Keratinocyte (primary cell): ENCODE results near the gene STAC2. TPM values are rescaled to one million over a fixed set of nuclear protein-coding genes. Genes with fewer than 3 reads are reported as not detected.

Experiments used
- DNase-seq: peaks from one replicate; pipeline ENCODE4 v3.0.0-alpha.2; 2011; ENCODE audit warnings: low read depth, missing footprints, low spot score
- FAIRE-seq: peaks from 2 replicates; lab custom pipeline; 2011; peaks lifted over from hg19 to GRCh38; lab: Jason Lieb, UNC
- H2AFZ ChIP-seq: 2 replicates; pipeline ENCODE4 v1.6.0; 2012; ENCODE audit warnings: low read length, control low read depth, inconsistent platforms; ENCODE audit not compliant: control insufficient read depth
- H3K27ac ChIP-seq: 2 replicates; pipeline ENCODE4 v1.5.1; 2011; ENCODE audit warnings: low read length; ENCODE audit not compliant: control insufficient read depth, insufficient read depth
- H3K27me3 ChIP-seq: 3 replicates; pipeline ENCODE4 v1.6.0; 2011; ENCODE audit warnings: low read length; ENCODE audit not compliant: control insufficient read depth, insufficient read depth; ENCODE audit errors: extremely low read depth
- H3K36me3 ChIP-seq, 2 experiments: 2 replicates in 1 of 2; 3 replicates in 1 of 2; pipeline ENCODE4 v1.5.1; 2011; ENCODE audit warnings: low read length in 2 of 2, mild to moderate bottlenecking in 1 of 2; ENCODE audit not compliant: control insufficient read depth in 2 of 2, insufficient read depth in 2 of 2; ENCODE audit errors: extremely low read depth in 1 of 2
- H3K4me1 ChIP-seq: 3 replicates; pipeline ENCODE4 v1.5.1; 2011; ENCODE audit warnings: low read length; ENCODE audit not compliant: control insufficient read depth, insufficient read depth; ENCODE audit errors: extremely low read depth
- H3K4me2 ChIP-seq: 3 replicates; pipeline ENCODE4 v1.6.0; 2011; ENCODE audit warnings: low read depth, low read length; ENCODE audit not compliant: control insufficient read depth, insufficient read depth; ENCODE audit errors: extremely low read depth
- H3K4me3 ChIP-seq, 3 experiments: fragments of 200-600 bp in 1 of 3; sonication (generic) in 1 of 3; 2 replicates in 2 of 3; 3 replicates in 1 of 3; pipeline ENCODE4 v1.5.1; 2011 to 2016; ENCODE audit warnings: low read length in 3 of 3, mild to moderate bottlenecking in 3 of 3, control low read depth in 2 of 3, inconsistent platforms in 1 of 3, low read depth in 1 of 3, mixed read lengths in 1 of 3, mixed run types in 1 of 3, moderate library complexity in 1 of 3; ENCODE audit not compliant: control insufficient read depth in 2 of 3, insufficient read depth in 2 of 3; ENCODE audit errors: extremely low read depth in 1 of 3
- H3K79me2 ChIP-seq: 2 replicates; pipeline ENCODE4 v1.6.0; 2012; ENCODE audit warnings: low read length; ENCODE audit not compliant: control insufficient read depth, insufficient read depth
- H3K9ac ChIP-seq: 3 replicates; pipeline ENCODE4 v1.6.0; 2011; ENCODE audit warnings: low read length; ENCODE audit not compliant: control insufficient read depth, insufficient read depth; ENCODE audit errors: extremely low read depth
- H3K9me1 ChIP-seq: 3 replicates; pipeline ENCODE4 v1.6.0; 2011; ENCODE audit warnings: low read length; ENCODE audit not compliant: control insufficient read depth, insufficient read depth; ENCODE audit errors: extremely low read depth
- H3K9me3 ChIP-seq: 2 replicates; pipeline ENCODE4 v1.5.1; 2012; ENCODE audit warnings: low read depth, low read length; ENCODE audit not compliant: control insufficient read depth
- H4K20me1 ChIP-seq: 3 replicates; pipeline ENCODE4 v1.6.0; 2011; ENCODE audit warnings: low read length; ENCODE audit not compliant: control insufficient read depth, insufficient read depth; ENCODE audit errors: extremely low read depth
- CTCF ChIP-seq, 3 experiments: IDR thresholded peaks in 1 of 3; conservative IDR thresholded peaks in 1 of 3; optimal IDR thresholded peaks in 1 of 3; 2 replicates in 2 of 3; 3 replicates in 1 of 3; pipeline versions ENCODE3 to v1.5.1; 2011; ENCODE audit warnings: low read length in 3 of 3, mild to moderate bottlenecking in 3 of 3, moderate library complexity in 2 of 3, control low read depth in 1 of 3, inconsistent platforms in 1 of 3; ENCODE audit not compliant: insufficient read depth in 2 of 3; ENCODE audit errors: extremely low read depth in 1 of 3
- EZH2 ChIP-seq: IDR thresholded peaks from one replicate; pipeline ENCODE4 v1.6.1; 2012; ENCODE audit warnings: inconsistent platforms, mild to moderate bottlenecking, low read length, moderate library complexity
- dilution Hi-C: fragments of 300-500 bp; cut with MboI; formaldehyde crosslinking; loops from one replicate; pipeline ENCODE4 v1.7.0; 2020; ENCODE audit warnings: low sequenced_read_pairs; ENCODE audit not compliant: extremely low pct_ligation_motif_present
- polyA plus RNA-seq, 5 experiments: library from polyadenylated mRNA; depleted of rRNA in 3 of 5; stranded (reverse) in 3 of 5; stranded (forward) in 1 of 5; unstranded in 1 of 5; fragments of >200 nt; gene quantifications; 1 replicate in 1 of 5; 2 replicates in 3 of 5; 3 replicates in 1 of 5; pipeline versions ENCODE4 v1.2.1 to v1.2.3, GENCODE V29; 2011 to 2012; ENCODE audit warnings: missing spikeins in 2 of 5, low read depth in 1 of 5, low replicate concordance in 1 of 5

Gene STAC2
- polyA plus RNA-seq, 1 donor (not counting 4 experiments of a cell fraction or from before 2014, with no cell fraction given): not detected

GRCh38 chr17:39173080-39173479 is 52.7 kb downstream of the STAC2 start:
- H3K9ac ChIP-seq: no peak overlapping the region
- peaks cover 3% of the 10 kb centered on the region for H4K20me1 ChIP-seq
- H3K27ac ChIP-seq: no peak overlapping the region
- FAIRE-seq: no peak
- no peaks in the 10 kb centered on the region for H3K9me1 ChIP-seq
- DNase-seq: no peak
- dilution Hi-C loops: no loop called here
- H3K27me3 ChIP-seq: peaks cover 3% of the 10 kb centered on the region
- no peaks in the 10 kb centered on the region for H3K9me3 ChIP-seq
- H3K36me3 ChIP-seq: peaks cover 14 to 18% of the 10 kb centered on the region in 2 experiments
- no peak overlapping the region for H2AFZ ChIP-seq
- H3K4me3 ChIP-seq: no peak overlapping the region
- H3K79me2 ChIP-seq: no peaks in the 10 kb centered on the region
- H3K4me1 ChIP-seq: no peaks in the 10 kb centered on the region
- no peak overlapping the region for H3K4me2 ChIP-seq
- TF ChIP-seq EZH2: no peak

GRCh38 chr17:39171933-39172332 is 53.8 kb downstream of the STAC2 start:
- Histone ChIP-seq H3K27ac (no peak overlapping the region), H3K36me3 (peaks cover 4 to 10% of the 10 kb centered on the region in 2 experiments), H2AFZ (no peak overlapping the region), H3K27me3 (peaks cover 3% of the 10 kb centered on the region), H3K9ac (no peak overlapping the region), H3K4me3 (no peak overlapping the region), H3K4me2 (no peak overlapping the region), H3K79me2 (no peaks in the 10 kb centered on the region), H4K20me1 (peaks cover 3% of the 10 kb centered on the region), H3K9me3 (no peaks in the 10 kb centered on the region), H3K9me1 (no peaks in the 10 kb centered on the region), H3K4me1 (peaks cover 1% of the 10 kb centered on the region)
- TF ChIP-seq CTCF (optimal IDR thresholded peaks at IDR 0.05 in 1 of 3, IDR thresholded peaks at IDR 0.05 in 1 of 3, conservative IDR thresholded peaks at IDR 0.05 in 1 of 3; ENCODE audit: extremely low read depth in 1 of 3, insufficient read depth in 2 of 3, low read length in 3 of 3): no peak
- no peak for TF ChIP-seq EZH2
- DNase-seq (no peak), FAIRE-seq (no peak)
- dilution Hi-C loops: no loop called here

GRCh38 chr17:39170558-39170957 is 55.2 kb downstream of the STAC2 start:
- TF ChIP-seq EZH2 (no peak), CTCF (optimal IDR thresholded peaks at IDR 0.05 in 1 of 3, IDR thresholded peaks at IDR 0.05 in 1 of 3, conservative IDR thresholded peaks at IDR 0.05 in 1 of 3; ENCODE audit: extremely low read depth in 1 of 3, insufficient read depth in 2 of 3, low read length in 3 of 3) (no peak)
- Histone ChIP-seq H4K20me1 (no peaks in the 10 kb centered on the region), H3K4me2 (no peak overlapping the region), H3K36me3 (peaks cover 0 to 3% of the 10 kb centered on the region in 2 experiments), H2AFZ (no peak overlapping the region), H3K79me2 (no peaks in the 10 kb centered on the region), H3K27ac (no peak overlapping the region), H3K9ac (no peak overlapping the region), H3K4me1 (peaks cover 6% of the 10 kb centered on the region), H3K9me1 (no peaks in the 10 kb centered on the region), H3K9me3 (no peaks in the 10 kb centered on the region), H3K27me3 (peaks cover 6% of the 10 kb centered on the region), H3K4me3 (no peak overlapping the region)
- no peak for DNase-seq
- FAIRE-seq: no peak
- dilution Hi-C loops: no loop called here
